ENCODE measurements around the gene NMRK1. TPM values are rescaled to one million over a fixed set of nuclear protein-coding genes. Genes with fewer than 3 reads are reported as not detected.

The NMRK1 gene
- polyA plus RNA-seq, 3 donors: 4.3 to 9.8 (median 9.3) TPM

DNA sequence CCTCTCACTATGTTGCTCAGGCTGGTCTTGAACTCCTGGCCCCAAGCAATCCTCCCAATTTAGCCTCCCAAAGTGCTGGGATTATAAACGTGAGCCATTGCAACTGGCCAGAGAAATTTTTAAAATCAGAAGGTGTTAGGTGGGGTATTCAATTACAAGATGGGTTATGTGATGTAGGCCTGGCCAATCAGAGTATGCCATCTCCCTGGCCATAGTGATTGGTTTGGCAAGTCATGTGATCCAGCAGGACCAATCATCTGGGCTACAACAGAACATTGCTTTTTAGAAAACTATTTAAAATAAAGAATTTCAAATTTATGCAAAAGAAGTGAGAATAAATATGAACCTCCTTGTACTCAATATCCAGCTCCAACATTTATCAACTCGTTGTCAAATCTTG, 22.4 kb downstream of the NMRK1 start:
- Histone ChIP-seq H3K9me3 (replicated peaks in 1 of 2; ENCODE audit: control insufficient read depth in 1 of 2, insufficient read depth in 1 of 2, low read length in 2 of 2) (no peaks in the 10 kb centered on the region), H4K20me1 (ENCODE audit: insufficient read depth, low read length) (no peaks in the 10 kb centered on the region), H3K4me3 (replicated peaks in 1 of 3; ENCODE audit: low read depth in 2 of 3, low read length in 3 of 3) (no peak overlapping the region), H3K4me1 (ENCODE audit: control insufficient read depth in 1 of 2, insufficient read depth in 2 of 2, low read length in 2 of 2) (no peaks in the 10 kb centered on the region), H3K27me3 (ENCODE audit: control insufficient read depth in 2 of 2, insufficient read depth in 2 of 2, low read length in 2 of 2) (no peaks in the 10 kb centered on the region), H2AFZ (ENCODE audit: insufficient read depth, low read depth, low read length, poor library complexity, severe bottlenecking) (no peak overlapping the region), H3K36me3 (replicated peaks in 1 of 2; ENCODE audit: control insufficient read depth in 1 of 2, insufficient read depth in 2 of 2, low read length in 2 of 2) (peaks cover 0 to 3% of the 10 kb centered on the region in 2 donors), H3K9ac (ENCODE audit: insufficient read depth, low read length, poor library complexity, severe bottlenecking) (no peak overlapping the region), H3K4me2 (replicated peaks; ENCODE audit: extremely low read depth, low read length, poor library complexity, severe bottlenecking) (no peak overlapping the region), H3K27ac (ENCODE audit: low read depth in 1 of 2, low read length in 2 of 2) (no peak overlapping the region), H3K79me2 (ENCODE audit: insufficient read depth, low read length) (no peaks in the 10 kb centered on the region)
- no peaks in the 10 kb centered on the region for H3K9me3 Mint-ChIP-seq
- peaks cover 8 to 12% of the 10 kb centered on the region in 2 donors for H3K36me3 Mint-ChIP-seq
- intact Hi-C loops (cut with micrococcal nuclease): no loop called here
- no peaks in the 10 kb centered on the region for H3K4me1 Mint-ChIP-seq
- no peak overlapping the region for H3K27ac Mint-ChIP-seq
- TF ChIP-seq, protein P1, sequence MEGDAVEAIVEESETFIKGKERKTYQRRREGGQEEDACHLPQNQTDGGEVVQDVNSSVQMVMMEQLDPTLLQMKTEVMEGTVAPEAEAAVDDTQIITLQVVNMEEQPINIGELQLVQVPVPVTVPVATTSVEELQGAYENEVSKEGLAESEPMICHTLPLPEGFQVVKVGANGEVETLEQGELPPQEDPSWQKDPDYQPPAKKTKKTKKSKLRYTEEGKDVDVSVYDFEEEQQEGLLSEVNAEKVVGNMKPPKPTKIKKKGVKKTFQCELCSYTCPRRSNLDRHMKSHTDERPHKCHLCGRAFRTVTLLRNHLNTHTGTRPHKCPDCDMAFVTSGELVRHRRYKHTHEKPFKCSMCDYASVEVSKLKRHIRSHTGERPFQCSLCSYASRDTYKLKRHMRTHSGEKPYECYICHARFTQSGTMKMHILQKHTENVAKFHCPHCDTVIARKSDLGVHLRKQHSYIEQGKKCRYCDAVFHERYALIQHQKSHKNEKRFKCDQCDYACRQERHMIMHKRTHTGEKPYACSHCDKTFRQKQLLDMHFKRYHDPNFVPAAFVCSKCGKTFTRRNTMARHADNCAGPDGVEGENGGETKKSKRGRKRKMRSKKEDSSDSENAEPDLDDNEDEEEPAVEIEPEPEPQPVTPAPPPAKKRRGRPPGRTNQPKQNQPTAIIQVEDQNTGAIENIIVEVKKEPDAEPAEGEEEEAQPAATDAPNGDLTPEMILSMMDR (IDR thresholded peaks at IDR 0.05): no peak
- no peak for DNase-seq
- peaks cover 0 to 1% (median 0%) of the 10 kb centered on the region in 3 donors for H3K27me3 Mint-ChIP-seq (ENCODE audit: low read depth in 3 of 3)
- no peak overlapping the region for H3K4me3 Mint-ChIP-seq
- WGBS (ENCODE audit: insufficient coverage): no CpG with 5 or more reads among the region's 2 CpGs

DNA sequence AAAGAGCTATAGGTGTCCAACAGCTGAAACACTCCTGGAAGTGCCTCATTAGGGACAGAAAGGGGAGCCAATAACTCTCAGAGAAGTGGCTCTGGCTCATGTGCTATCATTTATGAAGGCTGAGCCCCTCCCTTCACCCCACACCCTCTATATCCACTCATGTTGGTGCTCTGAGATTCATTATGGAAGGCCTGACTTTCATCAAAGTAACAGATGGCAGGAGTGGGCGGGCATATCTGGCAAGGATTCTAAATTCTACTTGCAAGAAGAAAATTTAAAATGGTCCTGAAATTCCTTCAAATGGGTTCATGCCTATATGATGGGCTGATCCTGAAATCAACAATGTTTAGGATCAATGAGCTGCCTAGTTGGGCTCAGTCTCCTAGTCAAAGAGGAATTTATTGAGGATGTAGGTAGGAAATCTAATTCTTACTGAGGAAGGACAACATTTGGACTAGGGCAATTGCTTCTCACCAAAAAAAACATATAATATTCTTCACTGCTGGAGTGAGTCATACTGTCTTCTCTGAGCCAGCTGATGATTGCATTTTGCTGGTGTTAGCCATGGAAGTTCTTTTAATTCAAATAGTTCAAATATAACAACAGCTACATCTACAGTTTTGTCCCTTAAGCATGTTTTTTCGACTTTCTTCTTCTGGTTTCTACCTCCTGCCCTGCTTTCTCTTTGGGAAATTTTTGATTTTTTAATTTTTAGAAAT, 23.5 kb downstream of the NMRK1 start:
- Histone ChIP-seq H3K4me3 (replicated peaks in 1 of 3; ENCODE audit: low read depth in 2 of 3, low read length in 3 of 3) (no peak overlapping the region), H3K9me3 (replicated peaks in 1 of 2; ENCODE audit: control insufficient read depth in 1 of 2, insufficient read depth in 1 of 2, low read length in 2 of 2) (no peaks in the 10 kb centered on the region), H4K20me1 (ENCODE audit: insufficient read depth, low read length) (no peaks in the 10 kb centered on the region), H3K27ac (ENCODE audit: low read depth in 1 of 2, low read length in 2 of 2) (no peak overlapping the region), H2AFZ (ENCODE audit: insufficient read depth, low read depth, low read length, poor library complexity, severe bottlenecking) (no peak overlapping the region), H3K9ac (ENCODE audit: insufficient read depth, low read length, poor library complexity, severe bottlenecking) (no peak overlapping the region), H3K4me2 (replicated peaks; ENCODE audit: extremely low read depth, low read length, poor library complexity, severe bottlenecking) (no peak overlapping the region), H3K4me1 (ENCODE audit: control insufficient read depth in 1 of 2, insufficient read depth in 2 of 2, low read length in 2 of 2) (no peaks in the 10 kb centered on the region), H3K79me2 (ENCODE audit: insufficient read depth, low read length) (no peaks in the 10 kb centered on the region), H3K27me3 (ENCODE audit: control insufficient read depth in 2 of 2, insufficient read depth in 2 of 2, low read length in 2 of 2) (no peaks in the 10 kb centered on the region), H3K36me3 (replicated peaks in 1 of 2; ENCODE audit: control insufficient read depth in 1 of 2, insufficient read depth in 2 of 2, low read length in 2 of 2) (peaks cover 0 to 3% of the 10 kb centered on the region in 2 donors)
- no peaks in the 10 kb centered on the region for H3K4me1 Mint-ChIP-seq
- no peak for DNase-seq
- no peak overlapping the region for H3K4me3 Mint-ChIP-seq
- peaks cover 8 to 13% of the 10 kb centered on the region in 2 donors for H3K36me3 Mint-ChIP-seq
- H3K9me3 Mint-ChIP-seq: peaks cover 0 to under 1% (median 0%) of the 10 kb centered on the region in 7 donors
- 100% methylated on average over 1 of the region's 2 CpGs for WGBS (ENCODE audit: insufficient coverage)
- TF ChIP-seq, protein P1 (IDR thresholded peaks at IDR 0.05): no peak
- H3K27me3 Mint-ChIP-seq (ENCODE audit: low read depth in 3 of 3): peaks cover 0 to 1% (median 0%) of the 10 kb centered on the region in 3 donors
- no peak overlapping the region for H3K27ac Mint-ChIP-seq
- intact Hi-C loops (cut with micrococcal nuclease): no loop called here
